Peyer's patch (tissue), 4 donors: ENCODE data around the gene VWF. TPM values are rescaled to one million over a fixed set of nuclear protein-coding genes. Genes with fewer than 3 reads are reported as not detected.

ENCODE experiments used
- DNase-seq, 3 donors: peaks; one replicate each; pipeline ENCODE4 v3.0.0-alpha.2; 2017 to 2019
- H3K27ac ChIP-seq, 4 donors: fragments of 200-600 bp; sonication (generic); one replicate each; pipeline ENCODE4 v1.5.1; 2016 to 2019
- H3K27me3 ChIP-seq, 2 donors: fragments of 200-600 bp; sonication (generic); one replicate each; pipeline ENCODE4 v1.5.1; 2019
- H3K36me3 ChIP-seq, 3 donors: fragments of 200-600 bp; sonication (generic); one replicate each; pipeline ENCODE4 v1.5.1; 2016 to 2019
- H3K4me1 ChIP-seq, 4 donors: fragments of 200-600 bp; sonication (generic); one replicate each; pipeline ENCODE4 v1.5.1; 2016 to 2019
- H3K4me3 ChIP-seq, 4 donors: fragments of 200-600 bp; sonication (generic); 1 replicate in 3 of 4; 2 replicates in 1 of 4; pipeline ENCODE4 v1.5.1; 2016 to 2019; ENCODE audit warnings: mild to moderate bottlenecking in 1 of 4
- H3K9me3 ChIP-seq, 4 donors: fragments of 200-600 bp; sonication (generic); one replicate each; pipeline ENCODE4 v1.5.1; 2016 to 2019; ENCODE audit warnings: mild to moderate bottlenecking in 1 of 4
- CTCF ChIP-seq, 6 experiments: fragments of 450-650 bp in 4 of 6; fragments of 200-600 bp in 2 of 6; sonication (generic) in 1 of 6; IDR thresholded peaks; one replicate each; pipeline ENCODE4 v1.5.1; 2017 to 2019; ENCODE audit warnings: antibody characterized with exemption in 6 of 6, mild to moderate bottlenecking in 3 of 6, moderate library complexity in 1 of 6
- POLR2A ChIP-seq, 2 donors: fragments of 450-650 bp; IDR thresholded peaks; one replicate each; pipeline ENCODE4 v1.5.1; 2017; ENCODE audit warnings: antibody characterized with exemption in 2 of 2, mild to moderate bottlenecking in 2 of 2, moderate library complexity in 2 of 2
- total RNA-seq, 4 donors: library from RNA; depleted of rRNA; stranded (reverse); fragments of >200 nt; gene quantifications; one replicate each; pipeline ENCODE4 v1.1.0, GENCODE V29; 2016

The VWF gene
- total RNA-seq, result 10 to 100 TPM; 21.5 to 98.2 (median 62.7) TPM

- H3K27ac ChIP-seq, result peak within 1 kb of the TSS in 2 of 4 donors; percentile 43 to 65
Observed at GRCh38 chr12:6124411-6125309, at the start of gene VWF. TSS of gene VWF (minus strand) at chr12:6124670. CDS start at chr12:6123196, 1,474 bp downstream.

GRCh38 chr12:6172862-6173261 lies 48.4 kb upstream of the VWF start:
- TF ChIP-seq POLR2A (IDR thresholded peaks at IDR 0.05) (no peak), CTCF (IDR thresholded peaks at IDR 0.05) (no peak)
- H3K4me1 ChIP-seq, result peaks cover 0 to 7% (median 0%) of the 10 kb centered on the region in 4 donors
- no peaks in the 10 kb centered on the region for H3K27me3 ChIP-seq
- H3K9me3 ChIP-seq, result no peaks in the 10 kb centered on the region
- H3K27ac ChIP-seq, result peak overlapping the region in 2 of 4 donors; percentile 31 to 34
- H3K36me3 ChIP-seq, result no peaks in the 10 kb centered on the region
- DNase-seq, result no peak
- H3K4me3 ChIP-seq, result no peak overlapping the region

More at GRCh38 chr12:6124411-6125309, at the start of gene VWF:
- no peaks in the 10 kb centered on the region for H3K27me3 ChIP-seq
- H3K4me3 ChIP-seq, result peak within 1 kb of the TSS in 2 of 4 donors; percentile 19 to 29
- no peaks in the 10 kb centered on the region for H3K36me3 ChIP-seq
- no peaks in the 10 kb centered on the region for H3K4me1 ChIP-seq
- no peaks in the 10 kb centered on the region for H3K9me3 ChIP-seq
- DNase-seq, result peak in 1 of 3 donors; percentile 42
- no peak for TF ChIP-seq CTCF (IDR thresholded peaks at IDR 0.05)
- no peak for TF ChIP-seq POLR2A (IDR thresholded peaks at IDR 0.05)

GRCh38 chr12:6172086-6172485 lies 47.6 kb upstream of the VWF start:
- Histone ChIP-seq H3K27ac (peak overlapping the region in 2 of 4 donors; percentile 31 to 34), H3K36me3 (no peaks in the 10 kb centered on the region), H3K4me1 (peaks cover 0 to 13% (median 3%) of the 10 kb centered on the region in 4 donors), H3K9me3 (no peaks in the 10 kb centered on the region), H3K27me3 (no peaks in the 10 kb centered on the region), H3K4me3 (no peak overlapping the region)
- no peak for TF ChIP-seq CTCF (IDR thresholded peaks at IDR 0.05)
- no peak for TF ChIP-seq POLR2A (IDR thresholded peaks at IDR 0.05)
- DNase-seq, result peak in 1 of 3 donors; percentile 26

- peak in 1 of 3 donors; percentile 45 for DNase-seq
- no peak for TF ChIP-seq CTCF (IDR thresholded peaks at IDR 0.05)
- TF ChIP-seq POLR2A (IDR thresholded peaks at IDR 0.05), result no peak
Observed at GRCh38 chr12:6171409-6172015, 47.0 kb upstream of the VWF start.

GRCh38 chr12:6167327-6168280 lies 43.1 kb upstream of the VWF start:
- Histone ChIP-seq H3K4me3 (no peak overlapping the region), H3K9me3 (no peaks in the 10 kb centered on the region), H3K4me1 (peaks cover 0 to 16% (median 5%) of the 10 kb centered on the region in 4 donors), H3K27ac (peak overlapping the region; percentile 32 to 82 (median 58)), H3K36me3 (no peaks in the 10 kb centered on the region), H3K27me3 (no peaks in the 10 kb centered on the region)
- DNase-seq, result peak in 2 of 3 donors; percentile 25 to 80
- TF ChIP-seq POLR2A (IDR thresholded peaks at IDR 0.05), result no peak
- TF ChIP-seq CTCF (IDR thresholded peaks at IDR 0.05), result no peak

More at GRCh38 chr12:6171409-6172015, 47.0 kb upstream of the VWF start:
- Histone ChIP-seq H3K27ac (peak overlapping the region in 1 of 4 donors; percentile 31), H3K4me1 (peaks cover 0 to 16% (median 5%) of the 10 kb centered on the region in 4 donors), H3K27me3 (no peaks in the 10 kb centered on the region), H3K4me3 (no peak overlapping the region), H3K9me3 (no peaks in the 10 kb centered on the region), H3K36me3 (no peaks in the 10 kb centered on the region)
